NT2/D1 (cell line): ENCODE results near the gene DNAJC16.

Source experiments
- YY1 ChIP-seq: IDR thresholded peaks from 2 replicates; pipeline ENCODE4 v1.6.1; 2011; ENCODE audit not compliant: insufficient read length, insufficient read depth
- ZNF274 ChIP-seq: IDR thresholded peaks from 2 replicates; pipeline ENCODE4 v1.6.1; 2011; ENCODE audit warnings: mild to moderate bottlenecking, low read depth, low read length

GRCh38 chr1:15488371-15488770, 38.3 kb upstream of the DNAJC16 start:
- no peak for TF ChIP-seq ZNF274
- TF ChIP-seq YY1, result no peak
